HG02943 (cell line): ENCODE results near the gene KATNB1.
"Not testable (repeated sequence)": the region's sequence is repeated elsewhere in the genome, so short reads cannot be mapped to it uniquely, and the experiment has no call there.

Experiments
- ATAC-seq: cut with Tn5 transposase; IDR thresholded peaks from one replicate; pipeline ENCODE4 v1.9.1; 2021; ENCODE audit warnings: mild to moderate bottlenecking, low read depth, moderate library complexity; ENCODE audit not compliant: unreplicated experiment

The KATNB1 gene

GRCh38 chr16:57741660-57742191, 6.2 kb downstream of the KATNB1 start:
- no peak for ATAC-seq

- no peak for ATAC-seq
These were observed 7.0 kb downstream of the KATNB1 start for GRCh38 chr16:57742543-57742942.

- ATAC-seq, result no peak
These were observed 7.9 kb downstream of the KATNB1 start for GRCh38 chr16:57743458-57743857.

GRCh38 chr16:57743886-57744641, 8.5 kb downstream of the KATNB1 start:
- no peak for ATAC-seq

- no peak for ATAC-seq
These were observed 9.0 kb downstream of the KATNB1 start for GRCh38 chr16:57744642-57744903.

- ATAC-seq, result no peak
These were observed 10.2 kb downstream of the KATNB1 start for GRCh38 chr16:57745768-57746167.

GRCh38 chr16:57746316-57746715, 10.7 kb downstream of the KATNB1 start:
- not testable (repeated sequence) for ATAC-seq

GRCh38 chr16:57747091-57747490, 11.5 kb downstream of the KATNB1 start:
- no peak for ATAC-seq

- no peak for ATAC-seq
These were observed 11.9 kb downstream of the KATNB1 start for GRCh38 chr16:57747496-57747895.

- no peak for ATAC-seq
These were observed 12.4 kb downstream of the KATNB1 start for GRCh38 chr16:57747996-57748395.

GRCh38 chr16:57748596-57748995, 13.0 kb downstream of the KATNB1 start:
- no peak for ATAC-seq

GRCh38 chr16:57749101-57749692, 13.6 kb downstream of the KATNB1 start:
- ATAC-seq, result no peak

GRCh38 chr16:57749856-57750452, 14.4 kb downstream of the KATNB1 start:
- no peak for ATAC-seq

GRCh38 chr16:57750796-57751538, 15.4 kb downstream of the KATNB1 start:
- no peak for ATAC-seq

GRCh38 chr16:57751539-57752202, 16.1 kb downstream of the KATNB1 start:
- no peak for ATAC-seq

- ATAC-seq, result no peak
These were observed 16.6 kb downstream of the KATNB1 start for GRCh38 chr16:57752203-57752580.

GRCh38 chr16:57752581-57753447, 17.2 kb downstream of the KATNB1 start:
- no peak for ATAC-seq

GRCh38 chr16:57753448-57754353, 18.1 kb downstream of the KATNB1 start:
- no peak for ATAC-seq
